Measurements from ENCODE around the gene EGFLAM. TPM values are rescaled to one million over a fixed set of nuclear protein-coding genes. Genes with fewer than 3 reads are reported as not detected.

The EGFLAM gene
- total RNA-seq, 1 donor from 2014 or later, result not detected

GRCh38 chr5:38253759-38254158 is 4.6 kb upstream of the EGFLAM start:
- no peak for DNase-seq (ENCODE audit: extremely low spot score, unreplicated experiment)
- Mint-ChIP-seq H3K36me3 (ENCODE audit: unreplicated experiment) (no peaks in the 10 kb centered on the region), H3K27ac (ENCODE audit: unreplicated experiment) (no peak overlapping the region), H3K4me3 (ENCODE audit: unreplicated experiment) (no peak overlapping the region), H3K27me3 (ENCODE audit: unreplicated experiment) (peaks cover 71% of the 10 kb centered on the region), H3K4me1 (ENCODE audit: unreplicated experiment) (peaks cover 13% of the 10 kb centered on the region), H3K9me3 (ENCODE audit: unreplicated experiment) (peaks cover 10% of the 10 kb centered on the region)
- TF ChIP-seq, protein P1, sequence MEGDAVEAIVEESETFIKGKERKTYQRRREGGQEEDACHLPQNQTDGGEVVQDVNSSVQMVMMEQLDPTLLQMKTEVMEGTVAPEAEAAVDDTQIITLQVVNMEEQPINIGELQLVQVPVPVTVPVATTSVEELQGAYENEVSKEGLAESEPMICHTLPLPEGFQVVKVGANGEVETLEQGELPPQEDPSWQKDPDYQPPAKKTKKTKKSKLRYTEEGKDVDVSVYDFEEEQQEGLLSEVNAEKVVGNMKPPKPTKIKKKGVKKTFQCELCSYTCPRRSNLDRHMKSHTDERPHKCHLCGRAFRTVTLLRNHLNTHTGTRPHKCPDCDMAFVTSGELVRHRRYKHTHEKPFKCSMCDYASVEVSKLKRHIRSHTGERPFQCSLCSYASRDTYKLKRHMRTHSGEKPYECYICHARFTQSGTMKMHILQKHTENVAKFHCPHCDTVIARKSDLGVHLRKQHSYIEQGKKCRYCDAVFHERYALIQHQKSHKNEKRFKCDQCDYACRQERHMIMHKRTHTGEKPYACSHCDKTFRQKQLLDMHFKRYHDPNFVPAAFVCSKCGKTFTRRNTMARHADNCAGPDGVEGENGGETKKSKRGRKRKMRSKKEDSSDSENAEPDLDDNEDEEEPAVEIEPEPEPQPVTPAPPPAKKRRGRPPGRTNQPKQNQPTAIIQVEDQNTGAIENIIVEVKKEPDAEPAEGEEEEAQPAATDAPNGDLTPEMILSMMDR (IDR thresholded peaks at IDR 0.05), result no peak

- Mint-ChIP-seq H3K4me3 (ENCODE audit: unreplicated experiment) (peak overlapping the region; percentile 67), H3K27ac (ENCODE audit: unreplicated experiment) (no peak overlapping the region), H3K4me1 (ENCODE audit: unreplicated experiment) (peaks cover 16% of the 10 kb centered on the region), H3K9me3 (ENCODE audit: unreplicated experiment) (peaks cover 10% of the 10 kb centered on the region), H3K27me3 (ENCODE audit: unreplicated experiment) (peaks cover 88% of the 10 kb centered on the region), H3K36me3 (ENCODE audit: unreplicated experiment) (no peaks in the 10 kb centered on the region)
- TF ChIP-seq, protein P1 (IDR thresholded peaks at IDR 0.05), result no peak
- DNase-seq (ENCODE audit: extremely low spot score, unreplicated experiment), result no peak
These were observed 884 bp upstream of the EGFLAM start for GRCh38 chr5:38257308-38258041.

- no peak for DNase-seq (ENCODE audit: extremely low spot score, unreplicated experiment)
- H3K36me3 Mint-ChIP-seq (ENCODE audit: unreplicated experiment), result no peaks in the 10 kb centered on the region
- no peak overlapping the region for H3K27ac Mint-ChIP-seq (ENCODE audit: unreplicated experiment)
- H3K27me3 Mint-ChIP-seq (ENCODE audit: unreplicated experiment), result peaks cover 86% of the 10 kb centered on the region
- TF ChIP-seq, protein P1 (IDR thresholded peaks at IDR 0.05), result no peak
- peaks cover 16% of the 10 kb centered on the region for H3K4me1 Mint-ChIP-seq (ENCODE audit: unreplicated experiment)
- peaks cover 9% of the 10 kb centered on the region for H3K9me3 Mint-ChIP-seq (ENCODE audit: unreplicated experiment)
- peak overlapping the region; percentile 67 for H3K4me3 Mint-ChIP-seq (ENCODE audit: unreplicated experiment)
These were observed 379 bp upstream of the EGFLAM start for GRCh38 chr5:38258042-38258318.

DNA sequence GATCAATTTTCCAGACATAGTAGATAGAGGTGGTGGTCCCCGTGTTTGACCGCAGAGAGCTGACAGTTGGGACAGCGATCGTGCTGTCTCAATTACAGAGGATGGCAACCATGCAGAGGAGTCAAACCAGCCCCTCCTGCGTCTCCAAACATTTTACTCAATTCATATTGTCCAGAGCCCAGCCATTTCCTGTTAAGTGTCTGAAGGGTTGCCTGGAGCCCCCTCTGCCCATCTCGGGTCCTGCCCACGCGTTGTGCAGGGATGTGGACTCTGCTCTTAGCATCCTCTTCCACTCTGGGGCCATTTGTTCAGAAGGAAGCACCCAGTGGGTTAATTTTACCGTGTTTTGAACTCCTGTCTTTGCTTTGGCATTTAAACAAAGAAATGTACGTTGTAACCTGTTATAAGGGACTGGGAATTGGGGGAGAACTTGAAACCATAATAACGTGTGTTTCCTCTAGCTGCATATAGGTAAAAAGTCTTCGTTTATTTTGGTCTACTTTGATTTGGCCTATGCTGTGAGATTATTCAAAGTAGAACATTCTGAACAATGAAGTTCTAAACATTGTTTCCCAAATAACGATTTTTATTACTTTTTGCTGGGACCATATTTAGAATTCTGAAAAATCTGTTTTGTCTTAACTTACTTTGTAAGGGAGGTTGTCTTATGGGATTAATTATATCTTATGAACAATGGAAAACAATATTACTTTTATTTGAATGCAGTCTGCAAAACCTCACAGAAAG is 876 bp downstream of the EGFLAM start:
- H3K27me3 Mint-ChIP-seq (ENCODE audit: unreplicated experiment), result peaks cover 86% of the 10 kb centered on the region
- TF ChIP-seq, protein P1 (IDR thresholded peaks at IDR 0.05), result no peak
- H3K36me3 Mint-ChIP-seq (ENCODE audit: unreplicated experiment), result no peaks in the 10 kb centered on the region
- H3K9me3 Mint-ChIP-seq (ENCODE audit: unreplicated experiment), result no peaks in the 10 kb centered on the region
- DNase-seq (ENCODE audit: extremely low spot score, unreplicated experiment), result no peak
- H3K27ac Mint-ChIP-seq (ENCODE audit: unreplicated experiment), result no peak overlapping the region
- H3K4me3 Mint-ChIP-seq (ENCODE audit: unreplicated experiment), result peak overlapping the region; percentile 67
- H3K4me1 Mint-ChIP-seq (ENCODE audit: unreplicated experiment), result peaks cover 16% of the 10 kb centered on the region

GRCh38 chr5:38259809-38260160 is 1.4 kb downstream of the EGFLAM start:
- Mint-ChIP-seq H3K36me3 (ENCODE audit: unreplicated experiment) (no peaks in the 10 kb centered on the region), H3K27me3 (ENCODE audit: unreplicated experiment) (peaks cover 85% of the 10 kb centered on the region), H3K4me1 (ENCODE audit: unreplicated experiment) (peaks cover 16% of the 10 kb centered on the region), H3K4me3 (ENCODE audit: unreplicated experiment) (no peak overlapping the region), H3K27ac (ENCODE audit: unreplicated experiment) (no peak overlapping the region), H3K9me3 (ENCODE audit: unreplicated experiment) (no peaks in the 10 kb centered on the region)
- no peak for DNase-seq (ENCODE audit: extremely low spot score, unreplicated experiment)
- TF ChIP-seq, protein P1 (IDR thresholded peaks at IDR 0.05), result no peak

Measured in osteocyte (in vitro differentiated cells).